HepG2 (cell line): ENCODE results near the gene MISP3. TPM values are rescaled to one million over a fixed set of nuclear protein-coding genes. Genes with fewer than 3 reads are reported as not detected.

Experiments
- AHR ChIP-seq: IDR thresholded peaks from 2 replicates; pipeline ENCODE4 v1.6.1; 2018; ENCODE audit warnings: missing genetic modification reagents, missing compliant biosample characterization
- EED ChIP-seq: sonication (generic); formaldehyde crosslinking; IDR thresholded peaks from 2 replicates; pipeline ENCODE4 v1.5.0; 2020; ENCODE audit warnings: mild to moderate bottlenecking, missing genetic modification reagents
- FOXA3 ChIP-seq: IDR thresholded peaks from 2 replicates; pipeline ENCODE4 v1.6.1; 2016; ENCODE audit warnings: missing genetic modification reagents, missing compliant biosample characterization
- KDM2A ChIP-seq: sonication (generic); formaldehyde crosslinking; IDR thresholded peaks from 2 replicates; pipeline ENCODE4 v1.4.0; 2020; ENCODE audit warnings: low read depth, missing genetic modification reagents, borderline replicate concordance
- MTF2 ChIP-seq: sonication (generic); formaldehyde crosslinking; IDR thresholded peaks from 2 replicates; pipeline ENCODE4 v1.5.0; 2020; ENCODE audit warnings: missing genetic modification reagents, borderline replicate concordance
- PHF20 ChIP-seq: sonication (generic); formaldehyde crosslinking; IDR thresholded peaks from 2 replicates; pipeline ENCODE4 v1.5.0; 2020; ENCODE audit warnings: mild to moderate bottlenecking, missing genetic modification reagents
- PRPF4 ChIP-seq: fragments of 200-400 bp; formaldehyde crosslinking; IDR thresholded peaks from 2 replicates; pipeline ENCODE4 v1.6.1; 2016; ENCODE audit warnings: low read length, low read depth; ENCODE audit not compliant: poor library complexity, severe bottlenecking
- YY1 ChIP-seq: IDR thresholded peaks from 2 replicates; pipeline ENCODE4 v1.6.1; 2011; ENCODE audit warnings: low read length, low read depth, moderate library complexity, mild to moderate bottlenecking; ENCODE audit not compliant: insufficient read depth, insufficient replicate concordance
- ZFP36 ChIP-seq: fragments of 150-350 bp; IDR thresholded peaks from 2 replicates; pipeline ENCODE4 v1.6.1; 2018; ENCODE audit warnings: borderline replicate concordance, low read length, low read depth; ENCODE audit not compliant: partially characterized antibody
- ZNF687 ChIP-seq: sonication (generic); formaldehyde crosslinking; IDR thresholded peaks from 2 replicates; pipeline ENCODE4 v1.5.1; 2020; ENCODE audit warnings: mild to moderate bottlenecking, missing genetic modification reagents, moderate library complexity
- ZNF792 ChIP-seq: IDR thresholded peaks from 2 replicates; pipeline ENCODE4 v1.6.1; 2016
- polyA plus RNA-seq, 8 experiments: library from polyadenylated mRNA; depleted of rRNA in 3 of 8; stranded (reverse) in 7 of 8; unstranded in 1 of 8; fragments of >200 nt; fragmentation: Illumina TruSeq in 4 of 8; extraction: Trizol in 4 of 8; gene quantifications; 2 replicates each; pipeline versions ENCODE4 v1.2.1 to v1.2.3, GENCODE V29; 2011 to 2016; ENCODE audit warnings: low read depth in 4 of 8, missing spikeins in 1 of 8, mixed read lengths in 1 of 8; ENCODE audit not compliant: insufficient read depth in 1 of 8
- total RNA-seq, 5 experiments: library from RNA; depleted of rRNA; stranded (reverse); fragments of >200 nt; fragmentation: Illumina TruSeq; extraction: Trizol; gene quantifications; 2 replicates each; pipeline ENCODE4 v1.2.3, GENCODE V29; 2016; ENCODE audit warnings: low read depth in 1 of 5
- TF ChIP-seq, protein P1 (sequence below): sonication (generic); formaldehyde crosslinking; IDR thresholded peaks from 2 replicates; pipeline ENCODE4 v1.9.0; 2021; ENCODE audit warnings: missing genetic modification reagents, borderline replicate concordance
- TF ChIP-seq, protein P2 (sequence below): sonication (generic); formaldehyde crosslinking; IDR thresholded peaks from 2 replicates; pipeline ENCODE4 v1.8.1; 2022; ENCODE audit warnings: low read depth, mild to moderate bottlenecking, missing genetic modification reagents
- TF ChIP-seq, protein P3 (sequence below): sonication (generic); formaldehyde crosslinking; IDR thresholded peaks from 2 replicates; pipeline ENCODE4 v1.8.1; 2023; ENCODE audit warnings: mild to moderate bottlenecking, moderate library complexity, missing genetic modification reagents
- TF ChIP-seq, protein P4 (sequence below): sonication (generic); formaldehyde crosslinking; IDR thresholded peaks from 2 replicates; pipeline ENCODE4 v1.4.0; 2020; ENCODE audit warnings: missing genetic modification reagents

MISP3 gene
- total and polyA plus RNA-seq, 2 of the 13 experiments (the other 11 are each of a cell fraction or from before 2014, with no cell fraction given): 2.5 to 5.4 TPM

GRCh38 chr19:14089662-14090508 lies 17.3 kb downstream of the MISP3 start (continued):
- TF ChIP-seq EED (CRISPR knock-in tag) (no peak), PRPF4 (no peak), YY1 (peak; percentile 31), ZNF687 (CRISPR knock-in tag) (0 out of 2 replicates have a peak, but pooled peaks have one; percentile 5), KDM2A (CRISPR knock-in tag) (peak; percentile 28; the same call in 1 of the 2 replicates), PHF20 (CRISPR knock-in tag) (no peak), MTF2 (no peak), AHR (CRISPR knock-in tag) (no peak), ZFP36 (no peak), FOXA3 (CRISPR knock-in tag) (no peak), ZNF792 (CRISPR knock-in tag) (no peak)
- TF ChIP-seq, protein P1, sequence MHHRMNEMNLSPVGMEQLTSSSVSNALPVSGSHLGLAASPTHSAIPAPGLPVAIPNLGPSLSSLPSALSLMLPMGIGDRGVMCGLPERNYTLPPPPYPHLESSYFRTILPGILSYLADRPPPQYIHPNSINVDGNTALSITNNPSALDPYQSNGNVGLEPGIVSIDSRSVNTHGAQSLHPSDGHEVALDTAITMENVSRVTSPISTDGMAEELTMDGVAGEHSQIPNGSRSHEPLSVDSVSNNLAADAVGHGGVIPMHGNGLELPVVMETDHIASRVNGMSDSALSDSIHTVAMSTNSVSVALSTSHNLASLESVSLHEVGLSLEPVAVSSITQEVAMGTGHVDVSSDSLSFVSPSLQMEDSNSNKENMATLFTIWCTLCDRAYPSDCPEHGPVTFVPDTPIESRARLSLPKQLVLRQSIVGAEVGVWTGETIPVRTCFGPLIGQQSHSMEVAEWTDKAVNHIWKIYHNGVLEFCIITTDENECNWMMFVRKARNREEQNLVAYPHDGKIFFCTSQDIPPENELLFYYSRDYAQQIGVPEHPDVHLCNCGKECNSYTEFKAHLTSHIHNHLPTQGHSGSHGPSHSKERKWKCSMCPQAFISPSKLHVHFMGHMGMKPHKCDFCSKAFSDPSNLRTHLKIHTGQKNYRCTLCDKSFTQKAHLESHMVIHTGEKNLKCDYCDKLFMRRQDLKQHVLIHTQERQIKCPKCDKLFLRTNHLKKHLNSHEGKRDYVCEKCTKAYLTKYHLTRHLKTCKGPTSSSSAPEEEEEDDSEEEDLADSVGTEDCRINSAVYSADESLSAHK: no peak
- TF ChIP-seq, protein P2, sequence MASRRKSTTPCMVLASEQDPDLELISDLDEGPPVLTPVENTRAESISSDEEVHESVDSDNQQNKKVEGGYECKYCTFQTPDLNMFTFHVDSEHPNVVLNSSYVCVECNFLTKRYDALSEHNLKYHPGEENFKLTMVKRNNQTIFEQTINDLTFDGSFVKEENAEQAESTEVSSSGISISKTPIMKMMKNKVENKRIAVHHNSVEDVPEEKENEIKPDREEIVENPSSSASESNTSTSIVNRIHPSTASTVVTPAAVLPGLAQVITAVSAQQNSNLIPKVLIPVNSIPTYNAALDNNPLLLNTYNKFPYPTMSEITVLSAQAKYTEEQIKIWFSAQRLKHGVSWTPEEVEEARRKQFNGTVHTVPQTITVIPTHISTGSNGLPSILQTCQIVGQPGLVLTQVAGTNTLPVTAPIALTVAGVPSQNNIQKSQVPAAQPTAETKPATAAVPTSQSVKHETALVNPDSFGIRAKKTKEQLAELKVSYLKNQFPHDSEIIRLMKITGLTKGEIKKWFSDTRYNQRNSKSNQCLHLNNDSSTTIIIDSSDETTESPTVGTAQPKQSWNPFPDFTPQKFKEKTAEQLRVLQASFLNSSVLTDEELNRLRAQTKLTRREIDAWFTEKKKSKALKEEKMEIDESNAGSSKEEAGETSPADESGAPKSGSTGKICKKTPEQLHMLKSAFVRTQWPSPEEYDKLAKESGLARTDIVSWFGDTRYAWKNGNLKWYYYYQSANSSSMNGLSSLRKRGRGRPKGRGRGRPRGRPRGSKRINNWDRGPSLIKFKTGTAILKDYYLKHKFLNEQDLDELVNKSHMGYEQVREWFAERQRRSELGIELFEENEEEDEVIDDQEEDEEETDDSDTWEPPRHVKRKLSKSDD (CRISPR knock-in tag): 0 out of 2 replicates have a peak, but pooled peaks have one; percentile 12
- TF ChIP-seq, protein P3, sequence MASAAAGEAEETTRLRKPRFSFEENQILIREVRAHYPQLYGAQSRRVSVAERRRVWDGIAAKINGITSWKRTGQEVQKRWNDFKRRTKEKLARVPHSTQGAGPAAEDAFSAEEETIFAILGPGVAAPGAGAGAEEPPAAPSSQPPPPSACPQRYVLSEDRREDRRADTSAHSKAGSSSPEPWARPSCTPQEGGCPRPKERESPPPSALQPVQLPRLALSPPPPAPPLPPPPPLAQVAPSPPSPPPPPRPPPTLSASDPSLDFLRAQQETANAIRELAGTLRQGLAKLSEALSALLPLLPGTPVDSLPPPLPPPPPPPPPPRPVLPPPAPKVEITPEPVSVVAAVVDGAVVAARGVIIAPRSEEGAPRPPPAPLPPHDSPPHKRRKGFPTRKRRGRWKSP (CRISPR knock-in tag): 0 out of 2 replicates have a peak, but pooled peaks have one; percentile 50
- TF ChIP-seq, protein P4, sequence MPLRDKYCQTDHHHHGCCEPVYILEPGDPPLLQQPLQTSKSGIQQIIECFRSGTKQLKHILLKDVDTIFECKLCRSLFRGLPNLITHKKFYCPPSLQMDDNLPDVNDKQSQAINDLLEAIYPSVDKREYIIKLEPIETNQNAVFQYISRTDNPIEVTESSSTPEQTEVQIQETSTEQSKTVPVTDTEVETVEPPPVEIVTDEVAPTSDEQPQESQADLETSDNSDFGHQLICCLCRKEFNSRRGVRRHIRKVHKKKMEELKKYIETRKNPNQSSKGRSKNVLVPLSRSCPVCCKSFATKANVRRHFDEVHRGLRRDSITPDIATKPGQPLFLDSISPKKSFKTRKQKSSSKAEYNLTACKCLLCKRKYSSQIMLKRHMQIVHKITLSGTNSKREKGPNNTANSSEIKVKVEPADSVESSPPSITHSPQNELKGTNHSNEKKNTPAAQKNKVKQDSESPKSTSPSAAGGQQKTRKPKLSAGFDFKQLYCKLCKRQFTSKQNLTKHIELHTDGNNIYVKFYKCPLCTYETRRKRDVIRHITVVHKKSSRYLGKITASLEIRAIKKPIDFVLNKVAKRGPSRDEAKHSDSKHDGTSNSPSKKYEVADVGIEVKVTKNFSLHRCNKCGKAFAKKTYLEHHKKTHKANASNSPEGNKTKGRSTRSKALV (CRISPR knock-in tag): peak; percentile 42; the same call in 1 of the 2 replicates
